Endothelial cell of umbilical vein (primary cell): Measurements from ENCODE around the gene FOXC1.

ENCODE experiments used
- CTCF ChIP-seq, 2 donors: IDR thresholded peaks; 1 replicate in 1 of 2; 2 replicates in 1 of 2; pipeline ENCODE4 v1.5.1; 2011; ENCODE audit warnings: low read length in 2 of 2, mild to moderate bottlenecking in 2 of 2, moderate library complexity in 2 of 2, control low read depth in 1 of 2, inconsistent platforms in 1 of 2, low read depth in 1 of 2; ENCODE audit not compliant: insufficient read depth in 1 of 2; ENCODE audit errors: extremely low read depth in 1 of 2
- EZH2 ChIP-seq: IDR thresholded peaks from 2 replicates; pipeline ENCODE4 v1.6.1; 2012; ENCODE audit warnings: borderline replicate concordance, low read depth, mild to moderate bottlenecking, moderate library complexity, low read length, inconsistent platforms; ENCODE audit not compliant: severe bottlenecking
- MAX ChIP-seq: IDR thresholded peaks from 2 replicates; pipeline ENCODE4 v1.6.1; 2011; ENCODE audit not compliant: insufficient read depth, insufficient read length
- MYC ChIP-seq: IDR thresholded peaks from one replicate; pipeline ENCODE4 v1.6.1; 2011; ENCODE audit warnings: mild to moderate bottlenecking, low read depth, low read length

- no peak for TF ChIP-seq MYC
- no peak for TF ChIP-seq EZH2
- TF ChIP-seq CTCF (IDR thresholded peaks at IDR 0.05; ENCODE audit: extremely low read depth in 1 of 2, insufficient read depth in 1 of 2, low read depth in 1 of 2, low read length in 2 of 2) = no peak
- no peak for TF ChIP-seq MAX
Observed at GRCh38 chr6:1643830-1644445, 34.2 kb downstream of the FOXC1 start.
